HEK293 (cell line): Measurements from ENCODE around the gene SCN10A.

ENCODE experiments used
- CTCF ChIA-PET: fragments of 350-600 bp; formaldehyde crosslinking; extraction: SDS; loops from one replicate; lab custom pipeline; 2021; ENCODE audit warnings: antibody characterized with exemption; lab: Yijun Ruan, JAX
- POLR2A ChIA-PET: fragments of 300-600 bp; formaldehyde crosslinking; extraction: SDS; loops from one replicate; lab custom pipeline; 2020; ENCODE audit warnings: antibody characterized with exemption, inconsistent platforms; lab: Yijun Ruan, JAX
- H3K27ac ChIP-seq: fragments of 200-500 bp; sonication (Bioruptor generic); 2 replicates; pipeline ENCODE4 v1.5.1; 2014; ENCODE audit warnings: low read depth, low read length, control low read depth, inconsistent platforms; ENCODE audit errors: extremely low read depth
- H3K36me3 ChIP-seq, 2 experiments: fragments of 200-500 bp in 1 of 2; sonication (Bioruptor generic) in 1 of 2; 1 replicate in 1 of 2; 2 replicates in 1 of 2; pipeline ENCODE4 v1.5.1; 2014 to 2017; ENCODE audit warnings: inconsistent platforms in 2 of 2, low read length in 2 of 2; ENCODE audit not compliant: control insufficient read depth in 2 of 2, insufficient read depth in 1 of 2
- H3K4me1 ChIP-seq: fragments of 200-500 bp; sonication (Bioruptor generic); 2 replicates; pipeline ENCODE4 v1.5.1; 2014; ENCODE audit warnings: mild to moderate bottlenecking, low read length, inconsistent platforms; ENCODE audit not compliant: control insufficient read depth, insufficient read depth
- H3K4me3 ChIP-seq: 2 replicates; pipeline ENCODE4 v1.5.1; 2011; ENCODE audit warnings: low read depth, mild to moderate bottlenecking, control low read depth, low read length, moderate library complexity
- H3K9me3 ChIP-seq: fragments of 200-500 bp; sonication (Bioruptor generic); 2 replicates; pipeline ENCODE4 v1.5.1; 2014; ENCODE audit warnings: low read depth, low read length, inconsistent platforms; ENCODE audit not compliant: control insufficient read depth, insufficient read depth
- MEIS1 ChIP-seq: sonication (generic); formaldehyde crosslinking; IDR thresholded peaks from 2 replicates; pipeline ENCODE4 v1.8.1; 2022; ENCODE audit warnings: missing genetic modification reagents, mild to moderate bottlenecking, borderline replicate concordance
- ZBTB21 ChIP-seq: fragments of 450-650 bp; formaldehyde crosslinking; IDR thresholded peaks from 2 replicates; pipeline ENCODE4 v1.5.1; 2017; ENCODE audit warnings: missing biosample characterization, missing genetic modification characterization
- ZFP3 ChIP-seq: fragments of 450-650 bp; formaldehyde crosslinking; IDR thresholded peaks from 2 replicates; pipeline ENCODE4 v1.5.1; 2016; ENCODE audit warnings: low read depth, missing biosample characterization, missing genetic modification characterization
- ZNF211 ChIP-seq: fragments of 450-650 bp; formaldehyde crosslinking; IDR thresholded peaks from 2 replicates; pipeline ENCODE4 v1.5.1; 2016; ENCODE audit warnings: low read depth, missing biosample characterization, missing genetic modification characterization
- ZNF248 ChIP-seq: fragments of 450-650 bp; formaldehyde crosslinking; IDR thresholded peaks from 2 replicates; pipeline ENCODE4 v1.5.1; 2017; ENCODE audit warnings: missing biosample characterization, missing genetic modification characterization
- ZNF394 ChIP-seq: fragments of 450-650 bp; formaldehyde crosslinking; IDR thresholded peaks from 2 replicates; pipeline ENCODE4 v1.5.1; 2016; ENCODE audit warnings: missing biosample characterization, missing genetic modification characterization, mild to moderate bottlenecking, moderate library complexity, borderline replicate concordance
- ZNF768 ChIP-seq: fragments of 450-650 bp; formaldehyde crosslinking; IDR thresholded peaks from 2 replicates; pipeline ENCODE4 v1.5.1; 2018; ENCODE audit warnings: missing biosample characterization, mild to moderate bottlenecking, missing genetic modification characterization
- TF ChIP-seq, protein P1 (sequence below): fragments of 450-650 bp; formaldehyde crosslinking; IDR thresholded peaks from 2 replicates; pipeline ENCODE4 v1.5.1; 2017; ENCODE audit warnings: missing biosample characterization, missing genetic modification characterization

SCN10A gene

DNA sequence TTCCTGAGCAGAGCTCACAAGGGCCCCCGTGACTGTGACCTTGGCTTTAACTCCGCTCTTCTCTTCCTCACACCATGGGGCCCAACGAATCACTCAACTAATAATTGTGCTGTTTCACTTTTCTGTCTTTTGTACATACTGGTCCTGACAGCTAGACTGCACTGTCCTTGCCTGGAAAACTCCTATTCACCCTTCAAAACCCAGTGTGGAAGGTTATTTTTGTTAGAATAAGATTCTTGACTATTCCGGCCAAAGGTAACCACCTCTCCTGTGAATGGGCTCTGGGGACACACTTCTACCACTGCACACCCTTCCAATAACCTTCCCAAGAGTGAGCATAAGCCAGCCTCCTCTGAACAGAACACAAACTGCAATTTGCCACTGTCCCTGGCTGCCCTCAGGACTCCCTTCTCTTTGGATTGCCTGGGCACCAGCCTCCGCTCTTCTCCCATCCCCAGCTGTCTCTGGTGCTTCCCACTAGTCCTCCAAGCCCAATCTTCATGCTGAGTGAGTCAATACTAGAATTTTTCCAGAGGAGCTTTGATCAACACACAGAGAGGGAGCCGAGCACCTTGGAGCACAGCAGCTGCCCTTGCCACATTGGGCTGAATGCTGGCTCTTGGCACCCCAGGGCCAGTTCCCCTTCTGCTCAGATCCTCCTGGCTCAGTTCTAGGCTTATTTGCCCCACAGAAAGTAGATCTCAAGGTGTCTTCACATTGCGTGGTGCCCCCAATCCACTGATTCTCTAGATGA, 168.6 kb downstream of the SCN10A start:
- H3K4me1 ChIP-seq: no peaks in the 10 kb centered on the region
- TF ChIP-seq ZNF768 (tag by site-specific recombination): no peak
- TF ChIP-seq ZBTB21 (tag by site-specific recombination): no peak
- peak; percentile 83 for TF ChIP-seq ZFP3 (tag by site-specific recombination)
- no peak for TF ChIP-seq MEIS1
- TF ChIP-seq, protein P1, sequence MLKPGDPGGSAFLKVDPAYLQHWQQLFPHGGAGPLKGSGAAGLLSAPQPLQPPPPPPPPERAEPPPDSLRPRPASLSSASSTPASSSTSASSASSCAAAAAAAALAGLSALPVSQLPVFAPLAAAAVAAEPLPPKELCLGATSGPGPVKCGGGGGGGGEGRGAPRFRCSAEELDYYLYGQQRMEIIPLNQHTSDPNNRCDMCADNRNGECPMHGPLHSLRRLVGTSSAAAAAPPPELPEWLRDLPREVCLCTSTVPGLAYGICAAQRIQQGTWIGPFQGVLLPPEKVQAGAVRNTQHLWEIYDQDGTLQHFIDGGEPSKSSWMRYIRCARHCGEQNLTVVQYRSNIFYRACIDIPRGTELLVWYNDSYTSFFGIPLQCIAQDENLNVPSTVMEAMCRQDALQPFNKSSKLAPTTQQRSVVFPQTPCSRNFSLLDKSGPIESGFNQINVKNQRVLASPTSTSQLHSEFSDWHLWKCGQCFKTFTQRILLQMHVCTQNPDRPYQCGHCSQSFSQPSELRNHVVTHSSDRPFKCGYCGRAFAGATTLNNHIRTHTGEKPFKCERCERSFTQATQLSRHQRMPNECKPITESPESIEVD (tag by site-specific recombination): no peak
- TF ChIP-seq ZNF394 (tag by site-specific recombination): no peak
- TF ChIP-seq ZNF211 (tag by site-specific recombination): no peak
- TF ChIP-seq ZNF248: no peak
- ChIA-PET POLR2A (no interaction called here), CTCF (interaction anchor here (0.6 to 1.3 kb wide), 6 partner anchors 37 to 384 kb away, joined by 3 to 6 read pairs (median 4); no protein-coding TSS in a partner anchor)
- no peak overlapping the region for H3K4me3 ChIP-seq
- H3K36me3 ChIP-seq: no peaks in the 10 kb centered on the region
- no peak overlapping the region for H3K27ac ChIP-seq
- H3K9me3 ChIP-seq: no peaks in the 10 kb centered on the region
